ENCODE measurements around the gene C10orf90. TPM values are rescaled to one million over a fixed set of nuclear protein-coding genes. Genes with fewer than 3 reads are reported as not detected.

Gene C10orf90
- total and polyA plus RNA-seq, 2 of the 8 experiments (the other 6 are each of a cell fraction or from before 2014, with no cell fraction given), result 0.21 TPM; not detected in 1

- Histone ChIP-seq H4K8ac (ENCODE audit: extremely low read depth, insufficient read depth, low read length) (no peak overlapping the region), H3K9me3 (ENCODE audit: insufficient read depth in 2 of 2, low read depth in 1 of 2, low read length in 1 of 2) (no peaks in the 10 kb centered on the region), H3K4me1 (replicated peaks in 1 of 4; ENCODE audit: control insufficient read depth in 3 of 4, insufficient read depth in 4 of 4, low read length in 3 of 4) (no peaks in the 10 kb centered on the region), H3K4ac (replicated peaks; ENCODE audit: insufficient read length, low read depth, low read length) (no peak overlapping the region), H4K5ac (ENCODE audit: insufficient read length, low read depth, low read length) (no peak overlapping the region), H3K14ac (ENCODE audit: insufficient read length) (no peak overlapping the region), H2BK12ac (ENCODE audit: low read depth, low read length) (no peak overlapping the region), H3K4me2 (ENCODE audit: insufficient read depth in 1 of 2, low read depth in 2 of 2, low read length in 2 of 2) (no peak overlapping the region), H4K20me1 (replicated peaks in 1 of 2; ENCODE audit: control insufficient read depth in 1 of 2, insufficient read depth in 2 of 2, low read length in 2 of 2) (no peaks in the 10 kb centered on the region), H2BK15ac (ENCODE audit: low read length) (no peak overlapping the region), H3K79me1 (ENCODE audit: low read depth, low read length) (no peaks in the 10 kb centered on the region), H2BK120ac (replicated peaks; ENCODE audit: low read depth, low read length) (no peak overlapping the region), H2BK5ac (ENCODE audit: low read depth, low read length) (no peak overlapping the region), H3K18ac (ENCODE audit: extremely low read depth, low read length) (no peak overlapping the region), H2AK5ac (ENCODE audit: low read depth, low read length) (no peak overlapping the region), H3K9ac (replicated peaks in 1 of 4; ENCODE audit: extremely low read depth in 1 of 4, low read depth in 3 of 4, low read length in 3 of 4) (no peak overlapping the region), H3K27ac (ENCODE audit: low read depth, low read length) (no peak overlapping the region), H3K79me2 (ENCODE audit: control insufficient read depth in 1 of 2, insufficient read depth in 2 of 2, low read length in 2 of 2) (no peaks in the 10 kb centered on the region), H2BK20ac (ENCODE audit: low read length) (no peak overlapping the region), H3K23me2 (ENCODE audit: low read depth, low read length) (no peaks in the 10 kb centered on the region), H3K23ac (ENCODE audit: insufficient read length) (no peak overlapping the region), H3K56ac (replicated peaks; ENCODE audit: insufficient read length, low read depth, low read length) (no peak overlapping the region), H3K4me3 (ENCODE audit: extremely low read depth in 1 of 4, insufficient read depth in 2 of 4, low read depth in 3 of 4, low read length in 4 of 4) (no peak overlapping the region), H3K36me3 (ENCODE audit: control insufficient read depth in 2 of 4, insufficient read depth in 4 of 4, low read length in 3 of 4) (no peaks in the 10 kb centered on the region), H3K27me3 (replicated peaks in 1 of 4; ENCODE audit: control insufficient read depth in 3 of 4, extremely low read depth in 1 of 4, insufficient read depth in 3 of 4, low read length in 3 of 4) (no peaks in the 10 kb centered on the region), H2AFZ (ENCODE audit: low read length) (no peak overlapping the region), H4K91ac (replicated peaks; ENCODE audit: insufficient read length, low read length) (no peak overlapping the region)
- DNase-seq (ENCODE audit: low read depth in 1 of 2, low spot score in 2 of 2) (no peak), FAIRE-seq (no peak)
- no peak for TF ChIP-seq EP300 (IDR thresholded peaks at IDR 0.05; ENCODE audit: borderline replicate concordance in 1 of 2, low read depth in 2 of 2, low read length in 2 of 2)
- TF ChIP-seq BCL11A (IDR thresholded peaks at IDR 0.05; ENCODE audit: low read depth in 2 of 2, low read length in 2 of 2), result no peak
- no peak for TF ChIP-seq POLR2AphosphoS5 (IDR thresholded peaks at IDR 0.05; ENCODE audit: low read depth, low read length)
- TF ChIP-seq HDAC6 (IDR thresholded peaks at IDR 0.05; ENCODE audit: low read depth, low read length), result no peak
- TF ChIP-seq NRF1 (IDR thresholded peaks at IDR 0.05; ENCODE audit: low read depth, low read length), result no peak
- TF ChIP-seq SP4 (IDR thresholded peaks at IDR 0.05; ENCODE audit: low read length), result no peak
- no peak for TF ChIP-seq RBBP5 (IDR thresholded peaks at IDR 0.05; ENCODE audit: borderline replicate concordance, low read depth, low read length)
- WGBS, 2 experiments (ENCODE audit: extremely low coverage in 1 of 2, insufficient coverage in 1 of 2, insufficient read length in 1 of 2, insufficient replicate concordance in 2 of 2, low coverage in 1 of 2, low lambda C conversion rate in 2 of 2, missing lambda C conversion rate in 1 of 2), result 92% methylated on average over 3 of the region's 3 CpGs; no CpG with 5 or more reads in 1 of the 2 experiments
- POLR2A ChIA-PET (ENCODE audit: partially characterized antibody), result no interaction called here
- CTCF ChIA-PET (ENCODE audit: partially characterized antibody), result interaction anchor here (0.5 to 1.0 kb wide), 2 partner anchors 15 to 457 kb away, joined by 3 to 4 read pairs; no protein-coding TSS in a partner anchor
Observed at GRCh38 chr10:126616737-126617136, 53.8 kb downstream of the C10orf90 start.

Data from H1 (cell line).